Limb (tissue), 2 donors: Measurements from ENCODE around the gene RNF152.
"Not testable (repeated sequence)": the region's sequence is repeated elsewhere in the genome, so short reads cannot be mapped to it uniquely, and the experiment has no call there.

Experiments
- DNase-seq, 2 donors: peaks; one replicate each; pipeline ENCODE4 v3.0.0-alpha.2; 2016; ENCODE audit errors: extremely low spot score in 2 of 2

Gene RNF152

DNA sequence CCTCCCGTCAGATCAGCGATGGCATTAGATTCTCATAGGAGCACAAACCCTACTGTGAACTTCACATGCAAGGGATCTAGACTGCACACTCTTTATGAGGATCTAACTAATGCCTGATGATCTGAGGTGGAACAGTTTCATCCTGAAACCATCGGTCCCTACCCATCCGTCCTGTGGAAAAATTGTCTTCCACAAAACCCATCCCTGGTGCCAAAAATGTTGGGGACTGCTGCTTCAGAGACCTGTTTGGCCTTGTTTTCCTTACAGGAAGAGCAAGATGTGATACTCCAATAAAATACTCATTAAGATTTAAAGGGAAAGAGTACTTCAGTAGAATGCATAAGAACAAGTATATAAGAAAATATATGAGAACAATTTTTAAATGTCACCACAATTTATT, 71.1 kb downstream of the RNF152 start:
- no peak for DNase-seq

DNA sequence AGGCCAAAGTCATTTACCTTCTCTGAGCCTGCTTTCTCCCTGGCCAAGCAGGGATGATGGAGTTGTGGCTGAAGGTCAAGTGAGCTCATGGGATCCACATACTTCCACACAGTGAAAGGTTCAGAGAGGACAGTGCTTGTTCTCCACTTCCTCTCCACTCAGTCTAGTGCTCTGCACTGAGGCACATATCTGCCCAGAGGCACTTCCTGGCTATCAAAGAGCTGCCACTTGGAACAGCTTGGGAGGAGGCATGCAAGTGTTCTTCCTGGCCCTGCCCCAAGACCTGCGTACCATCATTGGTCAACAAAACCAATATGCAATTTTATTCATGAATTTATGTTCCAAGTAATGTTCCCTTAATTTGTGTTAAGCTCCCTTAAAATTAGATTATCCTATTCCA, 71.9 kb downstream of the RNF152 start:
- no peak for DNase-seq

DNA sequence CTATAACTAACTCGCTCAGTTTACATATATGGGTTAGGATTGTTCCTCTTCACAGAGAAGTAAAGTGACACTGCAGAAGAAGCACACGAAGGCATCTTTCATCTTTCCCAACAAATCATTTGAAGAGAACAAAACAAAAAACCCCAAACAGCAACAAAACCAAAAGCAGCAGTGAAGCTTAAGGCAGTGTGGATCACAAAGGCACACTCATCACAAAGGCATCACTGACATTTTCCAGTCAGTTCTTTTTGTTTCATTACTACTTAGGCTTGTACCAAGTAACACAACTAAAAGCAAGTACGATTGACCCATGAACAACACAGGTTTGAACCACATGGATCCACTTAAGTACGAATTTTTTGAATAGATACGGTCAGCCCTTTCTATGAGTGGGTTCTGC, 75.7 kb downstream of the RNF152 start:
- no peak for DNase-seq

DNA sequence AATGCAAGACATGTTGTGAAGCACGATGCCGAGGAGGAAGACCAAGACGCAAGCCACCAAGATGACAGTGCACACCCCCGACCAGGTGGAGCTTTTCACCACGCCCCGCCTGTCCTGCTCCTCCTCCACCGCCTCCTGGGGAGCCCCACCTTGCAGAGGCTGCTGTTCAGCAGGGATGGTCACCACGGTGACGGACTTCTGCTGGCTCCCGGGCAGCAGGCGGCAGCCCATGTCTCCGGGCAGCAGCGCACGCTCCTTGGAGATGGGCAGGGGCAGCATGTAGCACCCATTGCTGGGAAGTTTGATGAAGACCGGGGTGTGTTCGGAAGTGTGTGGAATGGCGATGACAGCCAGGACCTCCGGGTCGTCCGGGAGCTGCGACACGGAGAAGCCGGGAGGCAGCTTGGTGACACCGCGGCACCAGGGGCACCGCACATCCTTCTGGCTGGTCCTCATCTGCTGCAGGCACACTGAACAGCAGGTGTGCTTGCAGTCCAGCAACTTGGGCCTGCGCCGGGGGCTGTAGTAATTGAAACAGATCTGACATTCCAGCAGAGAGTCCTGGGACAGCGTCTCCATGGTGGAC, 76.8 kb downstream of the RNF152 start:
- no peak for DNase-seq

DNA sequence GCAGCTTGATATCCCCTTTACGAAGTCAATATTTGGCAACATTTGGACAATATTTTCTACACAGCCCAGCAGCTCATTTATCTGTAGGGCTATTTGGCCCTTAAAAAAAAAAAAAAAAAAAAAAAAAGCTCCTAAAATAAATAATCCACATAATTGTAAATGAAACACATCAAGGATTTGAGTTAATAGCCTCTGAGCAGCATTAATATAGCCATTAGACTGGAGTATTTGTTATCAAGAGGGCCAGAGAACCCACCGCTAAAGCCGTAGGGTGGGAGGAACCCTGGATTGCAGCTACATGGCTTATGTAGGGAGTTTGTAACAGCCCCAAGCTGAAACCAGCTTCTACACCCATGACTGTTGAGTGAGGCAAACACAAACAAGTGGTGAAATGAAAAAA, 84.5 kb downstream of the RNF152 start:
- DNase-seq, result no peak

DNA sequence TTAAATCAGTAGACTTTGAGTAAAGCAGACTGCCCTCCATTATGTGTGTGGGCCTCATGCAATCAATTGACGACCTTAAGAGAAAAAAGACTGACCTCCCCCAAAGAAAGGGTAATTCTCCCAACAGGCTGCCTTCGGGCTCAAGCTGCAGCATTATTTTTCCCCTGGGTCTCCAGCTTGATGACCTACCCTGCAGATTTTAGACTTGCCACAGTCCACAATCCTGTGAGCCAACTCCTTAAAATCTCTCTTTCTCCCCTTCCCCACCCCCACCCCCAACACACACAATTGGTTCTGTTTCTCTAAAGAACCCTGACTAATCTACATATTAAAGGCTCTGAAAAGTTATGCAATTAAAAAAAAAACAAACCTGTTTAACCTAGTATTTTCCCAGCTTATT, 89.4 kb downstream of the RNF152 start:
- DNase-seq, result no peak

DNA sequence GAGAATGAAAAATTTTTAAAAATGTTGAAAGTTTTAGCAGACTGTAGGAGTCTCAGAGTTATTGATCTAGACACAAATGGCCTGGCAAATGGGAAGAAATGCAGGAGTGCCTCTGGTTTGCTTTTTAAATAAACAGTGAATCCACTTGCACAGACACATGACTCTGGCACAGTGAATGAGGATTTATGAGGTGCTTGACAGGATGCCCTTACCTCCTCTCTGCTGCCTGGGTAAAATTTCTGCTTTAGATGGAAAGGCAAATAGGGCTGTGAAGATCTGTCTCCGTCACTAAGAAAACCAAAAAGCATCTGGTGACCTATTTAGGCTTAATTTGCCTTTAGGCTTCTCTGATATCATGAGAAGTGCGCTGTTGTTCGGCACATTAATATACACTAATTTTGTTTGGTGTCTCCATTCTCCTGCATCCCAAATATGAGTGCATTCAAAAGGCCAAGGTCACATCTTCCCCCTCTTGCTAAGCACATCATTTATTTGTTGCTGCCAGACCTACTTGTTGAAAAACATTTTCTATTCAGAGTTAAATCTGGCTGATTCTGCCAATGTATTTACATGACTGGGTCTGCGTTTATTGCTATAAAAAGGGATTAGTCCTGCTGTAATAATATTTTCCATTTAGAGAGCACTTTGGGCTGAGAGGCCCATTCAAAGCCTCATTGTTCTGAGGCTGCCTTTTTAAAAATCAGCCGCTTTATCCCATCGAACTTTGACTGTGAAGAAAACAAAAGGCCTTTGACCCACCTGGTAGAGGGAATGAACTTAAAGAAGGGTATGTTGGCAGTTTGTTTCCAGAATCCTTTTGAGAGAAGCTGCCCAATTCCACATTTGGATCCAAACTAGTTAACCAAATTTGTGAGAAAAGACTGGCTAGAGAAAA, 94.9 kb downstream of the RNF152 start:
- DNase-seq, result no peak

DNA sequence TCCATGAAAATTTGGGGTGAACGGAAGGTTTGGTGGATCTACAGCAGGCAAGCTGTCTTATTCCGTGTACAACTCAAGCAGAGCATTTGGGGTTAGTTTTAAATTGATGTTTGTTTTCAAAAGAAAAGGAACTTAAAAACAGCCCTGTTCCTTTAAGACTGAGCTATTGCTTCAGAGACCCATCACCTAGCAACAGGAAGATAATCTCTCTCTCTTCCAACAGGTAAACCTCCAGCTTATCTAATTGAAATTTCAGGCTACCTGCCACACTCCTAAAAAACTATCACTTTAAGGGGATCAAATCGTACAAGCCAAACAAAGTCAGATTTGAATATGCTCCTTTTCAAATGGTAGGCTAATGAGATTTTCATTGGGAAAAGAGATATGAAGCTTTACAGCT, 101.8 kb downstream of the RNF152 start:
- DNase-seq, result no peak

DNA sequence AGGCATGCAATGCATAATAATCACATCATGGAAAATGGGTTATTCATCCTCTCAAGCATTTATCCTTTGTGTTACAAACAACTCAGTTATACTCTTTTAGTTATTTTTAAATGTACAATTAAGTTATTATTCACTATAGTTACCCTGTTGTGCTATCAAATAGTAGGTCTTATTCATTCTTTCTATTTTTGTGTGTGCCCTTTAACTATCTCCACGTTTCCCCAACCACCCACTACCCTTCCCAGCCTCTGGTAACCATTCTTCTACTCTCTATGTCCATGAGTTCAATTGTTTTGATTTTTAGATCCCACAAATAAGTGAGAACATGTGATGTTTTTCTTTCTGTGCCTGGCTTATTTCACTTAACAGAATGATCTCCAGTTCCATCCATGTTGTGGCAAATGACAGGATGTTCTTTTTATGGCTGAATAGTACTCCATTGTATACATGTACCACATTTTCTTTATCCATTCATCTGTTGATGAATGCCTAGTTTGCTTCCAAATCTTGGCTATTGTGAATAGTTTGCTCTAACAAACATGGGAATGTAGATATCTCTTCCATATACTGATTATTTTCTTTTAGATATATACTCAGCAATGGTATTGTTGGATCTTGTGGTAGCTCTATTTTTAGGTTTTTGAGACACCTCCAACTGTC, 105.7 kb downstream of the RNF152 start:
- not testable (repeated sequence) for DNase-seq

DNA sequence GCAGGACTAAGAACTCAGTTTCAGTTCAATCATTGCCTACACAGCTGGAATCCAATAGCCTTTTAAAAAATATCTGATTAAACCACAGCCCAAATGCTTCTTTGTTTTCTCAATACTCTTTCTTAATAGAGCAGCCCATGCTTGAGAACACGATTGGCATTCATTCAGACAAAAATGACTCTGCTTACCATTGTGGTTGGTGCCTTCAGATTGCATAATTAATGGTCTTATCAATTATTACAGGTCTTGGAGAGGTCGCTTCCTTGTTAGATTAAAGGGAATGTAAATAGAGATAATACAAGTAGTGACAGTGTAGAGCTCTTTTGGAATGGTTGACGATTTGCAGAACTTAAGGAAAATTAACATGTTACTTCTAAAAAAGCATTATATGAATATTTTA, 107.2 kb downstream of the RNF152 start:
- DNase-seq, result no peak

DNA sequence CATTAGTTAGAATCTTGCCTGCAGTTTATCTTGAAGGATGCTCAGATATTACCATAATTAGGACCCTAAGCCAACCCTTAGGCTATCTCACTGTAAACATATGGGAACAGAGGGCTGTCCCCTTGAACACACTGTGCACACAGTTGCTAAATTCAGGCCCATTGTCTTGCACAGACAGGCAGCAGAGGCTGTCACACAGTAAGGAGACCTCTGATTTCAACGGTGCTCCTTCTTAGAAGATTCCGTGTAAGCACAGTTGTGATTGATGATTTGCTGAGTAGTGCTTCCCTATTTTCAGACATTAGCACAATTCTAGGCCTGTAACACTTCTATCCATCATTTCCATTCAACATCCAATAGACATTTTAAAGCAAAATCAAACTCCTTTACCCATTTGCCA, 108.0 kb downstream of the RNF152 start:
- DNase-seq, result no peak

DNA sequence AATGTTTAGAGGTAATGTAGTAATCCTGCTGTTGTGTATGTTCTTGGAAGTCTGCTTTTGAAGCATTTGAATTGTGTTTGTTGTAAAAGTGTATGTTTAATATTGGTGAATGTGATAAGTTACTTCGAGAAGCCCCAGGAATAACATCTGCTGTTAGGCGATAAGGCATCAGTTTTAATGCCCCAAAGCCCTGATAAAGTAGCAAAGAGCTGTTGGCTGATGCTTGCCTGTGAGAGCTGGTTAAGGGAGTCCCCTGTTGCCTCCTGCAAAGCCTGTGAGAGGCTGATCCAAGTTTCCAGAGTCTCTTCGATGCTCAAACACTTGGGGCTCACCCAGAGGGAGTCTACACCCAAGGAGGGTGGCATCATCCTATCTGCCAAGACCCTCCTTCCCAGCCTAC, 110.3 kb downstream of the RNF152 start:
- no peak for DNase-seq

DNA sequence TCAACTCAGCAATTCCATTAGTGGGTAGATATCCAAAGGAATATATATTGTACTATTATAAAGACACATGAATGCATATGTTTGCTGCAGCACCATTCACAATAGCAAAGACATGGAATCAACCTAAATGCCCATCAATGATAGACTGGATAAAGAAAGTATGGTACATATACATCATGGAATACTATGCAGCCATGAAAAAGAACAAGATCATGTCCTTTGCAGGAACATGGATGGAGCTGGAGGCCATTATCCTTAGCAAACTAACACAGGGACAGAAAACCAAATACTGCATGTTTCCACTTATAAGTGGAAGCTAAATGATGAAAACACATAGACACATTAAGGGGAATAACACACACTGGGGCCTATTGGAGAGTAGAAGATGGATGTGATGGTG, 116.6 kb downstream of the RNF152 start:
- DNase-seq, result not testable (repeated sequence)

DNA sequence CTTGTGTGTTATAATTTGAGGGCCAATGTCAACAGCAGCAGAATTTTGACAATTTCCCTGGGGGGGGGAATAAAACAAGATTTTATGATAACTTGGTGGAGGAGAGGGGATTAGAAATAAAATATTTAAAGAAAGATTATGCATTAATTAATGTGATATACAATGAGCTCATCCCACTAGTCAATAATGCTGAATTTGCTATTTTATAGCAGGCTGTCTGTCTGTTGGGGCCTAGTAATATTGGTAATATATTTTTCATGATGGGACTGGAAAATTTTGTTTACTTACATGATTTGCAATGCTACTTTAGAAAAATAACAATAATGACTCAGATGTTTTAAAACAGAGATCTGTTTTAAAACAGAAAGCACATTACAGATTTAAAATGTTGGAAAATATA, 118.0 kb downstream of the RNF152 start:
- DNase-seq, result no peak

DNA sequence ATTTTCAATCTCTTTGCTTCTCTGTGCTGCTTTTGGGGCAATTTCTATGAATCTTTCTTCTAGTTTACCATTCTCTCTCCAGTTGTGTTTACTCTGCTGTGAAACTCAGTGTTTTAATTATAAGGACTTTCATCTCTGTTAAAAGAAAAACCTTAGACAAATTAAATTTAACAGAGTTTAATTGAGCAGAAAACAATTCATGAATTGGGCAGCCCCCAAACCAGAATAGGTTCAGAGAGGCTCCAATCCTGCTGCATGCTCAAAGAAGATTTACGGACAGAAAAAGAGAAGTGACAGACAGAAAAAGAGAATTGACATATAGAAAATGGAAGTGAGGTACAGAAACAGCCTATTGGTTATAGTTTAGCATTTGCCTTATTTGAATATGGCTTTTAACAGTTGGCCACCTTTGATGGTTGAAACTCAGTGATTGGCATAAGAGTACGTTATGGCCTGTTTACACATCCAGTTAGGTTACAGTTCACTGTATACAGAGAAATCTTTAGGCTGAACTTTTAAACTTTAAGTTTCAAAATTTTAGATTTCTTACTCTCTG, 120.4 kb downstream of the RNF152 start:
- DNase-seq, result no peak

DNA sequence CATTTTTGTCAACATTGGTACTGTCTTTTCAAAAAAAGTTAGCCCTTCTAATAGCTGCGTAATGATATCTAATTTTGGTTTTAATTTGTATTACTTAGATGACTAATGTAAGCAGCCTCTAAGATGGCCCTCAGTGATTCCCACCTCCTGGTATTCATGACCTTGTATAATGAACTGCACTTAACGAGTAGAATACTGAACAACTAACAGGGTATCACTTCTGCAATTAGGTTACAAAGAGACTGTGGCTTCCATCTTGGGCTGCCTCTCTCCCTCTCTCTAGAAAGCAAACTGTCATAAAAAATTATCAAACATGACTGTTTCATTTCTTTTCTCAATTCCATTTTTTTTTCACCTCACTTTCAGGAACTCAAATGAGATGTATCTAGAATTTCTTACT, 120.9 kb downstream of the RNF152 start:
- DNase-seq, result no peak

DNA sequence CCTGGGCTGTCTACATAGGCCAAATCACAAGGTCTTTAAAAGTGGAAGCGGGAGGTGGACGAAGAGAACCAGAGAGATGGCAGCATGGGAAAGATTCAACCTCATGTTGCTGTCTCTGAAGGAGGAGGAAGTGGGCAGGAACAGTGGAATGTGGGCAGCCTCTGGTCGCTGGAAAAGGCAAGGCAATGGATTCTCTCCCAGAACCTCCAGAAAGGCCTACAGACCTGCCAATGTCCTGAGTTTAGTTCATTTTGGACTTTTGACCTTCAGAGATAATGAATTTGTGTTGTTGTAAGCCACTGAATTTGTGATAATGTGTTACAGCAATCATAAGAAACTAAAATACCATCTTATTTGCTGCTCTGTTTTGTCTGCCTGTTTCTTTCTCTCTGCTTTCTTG, 122.5 kb downstream of the RNF152 start:
- no peak for DNase-seq

DNA sequence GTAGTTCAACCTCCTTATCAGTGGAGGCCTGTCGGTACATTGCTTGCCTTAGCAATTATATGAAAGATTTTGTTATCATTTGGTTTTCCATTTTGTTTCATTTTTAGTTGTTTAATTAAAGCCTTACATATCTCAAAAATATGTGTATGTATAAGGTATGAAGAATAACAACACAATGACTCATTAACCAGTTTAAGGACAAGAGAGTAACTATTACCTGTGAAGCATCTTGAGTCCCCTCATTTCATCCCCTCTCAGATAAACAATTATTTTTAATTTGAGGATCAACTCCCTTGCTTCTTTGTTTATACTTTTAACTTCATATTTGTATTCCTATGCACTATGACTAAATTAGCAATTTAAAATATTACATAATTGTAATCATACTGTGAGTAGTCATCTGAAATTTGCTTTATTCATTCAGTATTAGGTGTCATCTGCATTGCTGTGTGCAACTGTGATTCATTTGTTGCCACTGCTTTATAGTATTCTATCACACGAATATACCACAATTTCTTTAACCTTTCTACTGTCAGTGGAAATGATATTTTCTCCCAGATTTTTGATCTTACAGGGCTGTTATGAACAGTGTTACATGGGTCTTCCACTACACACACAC, 126.4 kb downstream of the RNF152 start:
- DNase-seq, result no peak

DNA sequence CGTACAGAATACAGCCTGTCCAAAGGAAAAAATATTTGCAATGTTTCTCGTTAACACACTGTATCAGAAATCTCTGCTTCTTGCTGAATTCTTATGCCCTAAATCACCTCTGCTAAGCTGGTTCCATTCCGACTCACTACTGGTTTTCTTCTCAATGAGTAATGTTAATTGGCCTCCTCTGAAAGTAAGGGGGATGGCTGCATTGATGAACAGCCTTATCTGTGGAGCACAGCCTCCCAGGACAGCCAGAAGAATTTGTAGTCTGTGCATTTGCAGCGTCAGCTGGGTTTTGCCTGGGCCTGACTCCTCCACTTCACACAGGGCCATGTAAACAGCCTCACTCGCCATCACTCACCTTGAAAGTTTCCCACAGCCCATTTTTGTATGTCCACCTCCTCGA, 127.7 kb downstream of the RNF152 start:
- DNase-seq, result no peak

DNA sequence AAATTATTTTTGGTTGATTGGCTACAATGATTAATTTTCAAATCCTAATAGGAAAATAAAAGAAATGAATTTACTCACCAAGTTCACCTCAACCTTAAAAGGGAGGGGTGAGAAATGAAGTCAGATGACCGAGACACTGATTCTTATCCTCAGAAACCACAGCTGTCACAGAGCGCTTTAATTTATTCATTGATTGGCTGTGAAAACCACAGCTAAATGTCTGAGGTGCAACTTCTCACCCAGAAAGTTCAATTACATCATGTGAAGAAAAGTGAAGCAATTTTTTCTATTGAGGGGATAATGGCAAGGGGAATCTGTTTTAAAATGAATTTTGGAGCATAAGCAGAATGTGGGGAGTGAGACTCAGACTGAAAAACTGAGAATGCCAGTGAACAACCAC, 128.4 kb downstream of the RNF152 start:
- DNase-seq, result no peak

DNA sequence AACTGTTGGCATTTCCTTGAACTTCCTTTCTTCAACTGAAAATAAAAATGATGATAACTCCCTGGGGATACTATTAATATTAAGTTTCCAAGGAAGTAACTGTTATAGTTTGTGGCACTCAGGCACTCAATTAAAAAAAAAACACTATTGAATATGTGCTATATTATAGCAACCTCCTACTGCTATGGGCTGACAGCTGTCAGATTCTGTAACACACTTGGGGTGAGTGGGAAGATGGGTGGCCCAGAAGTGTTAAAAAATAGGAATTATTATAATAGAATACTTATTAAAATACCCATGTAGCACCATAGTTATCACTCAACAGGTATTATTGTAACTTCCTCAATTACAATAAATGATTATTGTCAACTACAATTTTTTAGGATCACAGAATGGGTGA, 130.9 kb downstream of the RNF152 start:
- DNase-seq, result no peak
